ENCODE results near the gene WRNIP1. TPM values are rescaled to one million over a fixed set of nuclear protein-coding genes. Genes with fewer than 3 reads are reported as not detected.
A peak's percentile ranks its signal among the peaks of the same experiment; 100 is the strongest.
"Not testable (repeated sequence)": the region's sequence is repeated elsewhere in the genome, so short reads cannot be mapped to it uniquely, and the experiment has no call there.

Gene WRNIP1
- total and polyA plus RNA-seq, 8 donors: 29.7 to 196 (median 38.5) TPM

- H3K9me3 ChIP-seq: no peaks in the 10 kb centered on the region
- peaks cover 0 to 8% (median 0%) of the 10 kb centered on the region in 4 donors for H3K4me1 ChIP-seq
- no peak overlapping the region for H3K27ac ChIP-seq
- whole genome bisulfite sequencing, 5 donors: 85 to 91% (median 86%) methylated on average over 3 of the region's 3 CpGs
- DNase-seq: no peak
- intact Hi-C loops (cut with DNase I; ENCODE audit: low total_unique reads): loop anchor here (10.0 kb wide), 1 partner anchor 1164 kb away; no protein-coding TSS in a partner anchor
- no peak for TF ChIP-seq EP300 (IDR thresholded peaks at IDR 0.05)
- TF ChIP-seq POLR2A (IDR thresholded peaks at IDR 0.05): no peak
- TF ChIP-seq POLR2AphosphoS5 (IDR thresholded peaks at IDR 0.05): no peak
- no peak for TF ChIP-seq CTCF (IDR thresholded peaks at IDR 0.05)
- H3K4me3 ChIP-seq: no peak overlapping the region
- no peaks in the 10 kb centered on the region for H3K27me3 ChIP-seq
- H3K36me3 ChIP-seq: no peaks in the 10 kb centered on the region
Observed at GRCh38 chr6:2758980-2759379, 6.2 kb upstream of the WRNIP1 start.

- no peaks in the 10 kb centered on the region for H3K9me3 ChIP-seq
- no peak overlapping the region for H3K4me3 ChIP-seq
- H3K27me3 ChIP-seq: no peaks in the 10 kb centered on the region
- peaks cover 0 to 15% (median 2%) of the 10 kb centered on the region in 4 donors for H3K4me1 ChIP-seq
- no peaks in the 10 kb centered on the region for H3K36me3 ChIP-seq
- no peak for DNase-seq
- no peak overlapping the region for H3K27ac ChIP-seq
- TF ChIP-seq EP300 (IDR thresholded peaks at IDR 0.05) (no peak), CTCF (IDR thresholded peaks at IDR 0.05) (peak in 4 of 7 experiments; percentile 9 to 38 (median 26))
- intact Hi-C loops (cut with DNase I; ENCODE audit: low total_unique reads): no loop called here
- WGBS, 5 donors: 72 to 83% (median 76%) methylated on average over 8 of the region's 8 CpGs
Observed at GRCh38 chr6:2760882-2761842, 4.0 kb upstream of the WRNIP1 start.

- H3K36me3 ChIP-seq; DNase-seq; intact Hi-C loops (cut with DNase I; ENCODE audit: low total_unique reads); H3K9me3 ChIP-seq; H3K27me3 ChIP-seq; H3K4me3 ChIP-seq; H3K27ac ChIP-seq: not testable (repeated sequence)
- 88 to 98% (median 92%) methylated on average over 4 of the region's 4 CpGs for WGBS, 5 donors
- peaks cover 9 to 19% (median 18%) of the 10 kb centered on the region in 4 donors for H3K4me1 ChIP-seq
Observed at GRCh38 chr6:2762868-2763267, 2.3 kb upstream of the WRNIP1 start.

GRCh38 chr6:2763345-2763841, 1.8 kb upstream of the WRNIP1 start:
- no peak overlapping the region for H3K4me3 ChIP-seq
- H3K9me3 ChIP-seq: no peaks in the 10 kb centered on the region
- WGBS, 5 donors: 92 to 99% (median 95%) methylated on average over 32 to 36 of the region's 36 CpGs
- intact Hi-C loops (cut with DNase I; ENCODE audit: low total_unique reads): no loop called here
- no peaks in the 10 kb centered on the region for H3K36me3 ChIP-seq
- H3K27me3 ChIP-seq: no peaks in the 10 kb centered on the region
- DNase-seq: peak in 1 of 2 donors; percentile 28
- TF ChIP-seq EP300 (IDR thresholded peaks at IDR 0.05) (no peak), POLR2AphosphoS5 (IDR thresholded peaks at IDR 0.05) (no peak), CTCF (IDR thresholded peaks at IDR 0.05) (no peak), POLR2A (IDR thresholded peaks at IDR 0.05) (no peak)
- H3K4me1 ChIP-seq: peaks cover 14 to 24% (median 23%) of the 10 kb centered on the region in 4 donors
- H3K27ac ChIP-seq: peak overlapping the region in 1 of 5 donors; percentile 94
